OCI-LY1 (cell line): Measurements from ENCODE around the gene COL15A1.

Experiments used
- H2AFZ ChIP-seq: fragments of 200-600 bp; sonication (generic), shearing (Covaris generic); 2 replicates; pipeline ENCODE4 v1.6.0; 2014; ENCODE audit warnings: antibody characterized with exemption, mild to moderate bottlenecking, low read length
- H3F3A ChIP-seq: fragments of 200-600 bp; sonication (generic), shearing (Covaris generic); 2 replicates; pipeline ENCODE4 v1.6.0; 2014; ENCODE audit warnings: mild to moderate bottlenecking, antibody characterized with exemption, low read length, moderate library complexity; ENCODE audit not compliant: insufficient read depth
- H3K27ac ChIP-seq: fragments of 200-600 bp; sonication (generic); 2 replicates; pipeline ENCODE4 v1.5.1; 2014; ENCODE audit warnings: low read length, mixed run types, mild to moderate bottlenecking, low read depth; ENCODE audit not compliant: poor library complexity, severe bottlenecking
- H3K27me3 ChIP-seq: fragments of 200-600 bp; sonication (generic); 2 replicates; pipeline ENCODE4 v1.6.0; 2014; ENCODE audit warnings: antibody characterized with exemption, mild to moderate bottlenecking, low read length, moderate library complexity; ENCODE audit not compliant: insufficient read depth
- H3K36me3 ChIP-seq: fragments of 200-600 bp; sonication (generic); 2 replicates; pipeline ENCODE4 v1.6.1; 2014; ENCODE audit warnings: mild to moderate bottlenecking, antibody characterized with exemption, low read length, moderate library complexity, mixed read lengths; ENCODE audit not compliant: insufficient read depth
- H3K4me1 ChIP-seq: fragments of 200-600 bp; sonication (generic); 2 replicates; pipeline ENCODE4 v1.5.1; 2014; ENCODE audit warnings: mild to moderate bottlenecking, low read length, moderate library complexity; ENCODE audit not compliant: insufficient read depth, severe bottlenecking
- H3K4me2 ChIP-seq: fragments of 200-600 bp; sonication (generic), shearing (Covaris generic); 2 replicates; pipeline ENCODE4 v1.6.1; 2014; ENCODE audit warnings: low read length
- H3K4me3 ChIP-seq: fragments of 200-600 bp; sonication (generic); 2 replicates; pipeline ENCODE4 v1.5.1; 2014; ENCODE audit warnings: low read length, low read depth, mild to moderate bottlenecking, mixed read lengths; ENCODE audit not compliant: poor library complexity, severe bottlenecking
- H3K79me2 ChIP-seq: fragments of 200-600 bp; shearing (Covaris generic); 2 replicates; pipeline ENCODE4 v1.6.1; 2016; ENCODE audit warnings: mixed run types, low read length, mixed read lengths; ENCODE audit not compliant: insufficient read depth
- H3K9ac ChIP-seq: fragments of 200-600 bp; sonication (generic), shearing (Covaris generic); 2 replicates; pipeline ENCODE4 v1.6.1; 2014; ENCODE audit warnings: mild to moderate bottlenecking, low read length, mixed read lengths
- H3K9me2 ChIP-seq: fragments of 200-600 bp; sonication (generic), shearing (Covaris generic); 2 replicates; pipeline ENCODE4 v1.6.1; 2014; ENCODE audit warnings: low read depth, mild to moderate bottlenecking, low read length, mixed read lengths
- H3K9me3 ChIP-seq: fragments of 200-600 bp; shearing (Covaris generic); 2 replicates; pipeline ENCODE4 v1.6.1; 2014; ENCODE audit warnings: low read length, mixed read lengths
- H4K20me1 ChIP-seq: fragments of 200-600 bp; sonication (generic), shearing (Covaris generic); 2 replicates; pipeline ENCODE4 v1.6.0; 2016; ENCODE audit warnings: mild to moderate bottlenecking, low read length; ENCODE audit not compliant: insufficient read depth
- CTCF ChIP-seq: fragments of 200-600 bp; sonication (generic), shearing (Covaris generic); IDR thresholded peaks from 2 replicates; pipeline ENCODE4 v1.5.1; 2017; ENCODE audit warnings: mild to moderate bottlenecking, antibody characterized with exemption, low read length, moderate library complexity, mixed read lengths
- EZH2 ChIP-seq: fragments of 200-600 bp; sonication (generic), shearing (Covaris generic); IDR thresholded peaks from 2 replicates; pipeline ENCODE4 v1.8.0; 2017; ENCODE audit warnings: borderline replicate concordance, mixed run types, mild to moderate bottlenecking, antibody characterized with exemption, low read length, moderate library complexity, mixed read lengths

Gene COL15A1

GRCh38 chr9:99035313-99035712 lies 91.6 kb downstream of the COL15A1 start:
- Histone ChIP-seq H3K27ac (no peak overlapping the region), H3K9me3 (no peaks in the 10 kb centered on the region), H2AFZ (no peak overlapping the region), H3K36me3 (no peaks in the 10 kb centered on the region), H3K9ac (no peak overlapping the region), H3K79me2 (no peaks in the 10 kb centered on the region), H4K20me1 (no peaks in the 10 kb centered on the region), H3K4me1 (no peaks in the 10 kb centered on the region), H3K27me3 (no peaks in the 10 kb centered on the region; the same call in 1 of the 2 replicates), H3F3A (no peaks in the 10 kb centered on the region), H3K9me2 (no peaks in the 10 kb centered on the region), H3K4me2 (no peak overlapping the region), H3K4me3 (no peak overlapping the region)
- TF ChIP-seq CTCF (no peak), EZH2 (no peak)

GRCh38 chr9:99037769-99038483 lies 94.2 kb downstream of the COL15A1 start:
- no peak for TF ChIP-seq CTCF
- TF ChIP-seq EZH2, result no peak
- no peaks in the 10 kb centered on the region; the same call in 1 of the 2 replicates for H3K27me3 ChIP-seq
- no peak overlapping the region for H3K4me3 ChIP-seq
- H2AFZ ChIP-seq, result no peak overlapping the region
- H3K9ac ChIP-seq, result no peak overlapping the region
- H3F3A ChIP-seq, result no peaks in the 10 kb centered on the region
- H3K9me2 ChIP-seq, result no peaks in the 10 kb centered on the region
- no peaks in the 10 kb centered on the region for H3K36me3 ChIP-seq
- H3K27ac ChIP-seq, result no peak overlapping the region
- no peaks in the 10 kb centered on the region for H3K79me2 ChIP-seq
- H4K20me1 ChIP-seq, result no peaks in the 10 kb centered on the region
- H3K4me1 ChIP-seq, result no peaks in the 10 kb centered on the region
- no peak overlapping the region for H3K4me2 ChIP-seq
- no peaks in the 10 kb centered on the region for H3K9me3 ChIP-seq

DNA sequence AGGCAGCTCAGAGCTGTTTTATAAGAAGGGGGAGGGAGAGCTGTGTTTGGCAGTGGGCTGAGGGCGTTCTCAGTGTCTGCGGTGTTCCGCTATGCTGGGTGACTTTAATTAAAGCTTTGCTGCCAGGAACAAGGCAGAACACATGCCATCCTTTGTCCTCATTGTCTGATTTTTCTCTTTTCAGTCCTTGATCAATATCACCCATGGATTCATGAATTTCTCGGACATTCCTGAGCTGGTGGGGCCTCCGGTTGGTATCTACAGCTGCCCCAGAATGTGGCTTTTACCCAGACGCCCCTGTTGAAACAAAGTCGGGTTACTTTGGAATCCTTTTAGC lies 94.7 kb downstream of the COL15A1 start:
- H3K9me2 ChIP-seq, result no peaks in the 10 kb centered on the region
- no peak overlapping the region for H3K4me3 ChIP-seq
- no peaks in the 10 kb centered on the region; the same call in 1 of the 2 replicates for H3K27me3 ChIP-seq
- no peak overlapping the region for H3K9ac ChIP-seq
- no peaks in the 10 kb centered on the region for H3K4me1 ChIP-seq
- no peak overlapping the region for H2AFZ ChIP-seq
- H3K36me3 ChIP-seq, result no peaks in the 10 kb centered on the region
- TF ChIP-seq CTCF, result no peak
- no peak overlapping the region for H3K27ac ChIP-seq
- H3K4me2 ChIP-seq, result no peak overlapping the region
- no peaks in the 10 kb centered on the region for H3K79me2 ChIP-seq
- H4K20me1 ChIP-seq, result no peaks in the 10 kb centered on the region
- H3K9me3 ChIP-seq, result no peaks in the 10 kb centered on the region
- no peaks in the 10 kb centered on the region for H3F3A ChIP-seq
